Glutamatergic neuron (in vitro differentiated cells): ENCODE data around the gene SLC18B1. TPM values are rescaled to one million over a fixed set of nuclear protein-coding genes. Genes with fewer than 3 reads are reported as not detected.
A peak's percentile ranks its signal among the peaks of the same experiment; 100 is the strongest.

ENCODE experiments used
- DNase-seq: peaks from one replicate; pipeline ENCODE4 v3.0.0; 2022
- H3K27ac Mint-ChIP-seq: one replicate; pipeline ENCODE4 v1.8.0; 2020; ENCODE audit warnings: mild to moderate bottlenecking, mixed read lengths, inconsistent platforms; ENCODE audit not compliant: unreplicated experiment
- H3K27me3 Mint-ChIP-seq: one replicate; pipeline ENCODE4 v1.8.0; 2020; ENCODE audit warnings: mild to moderate bottlenecking, moderate library complexity, mixed read lengths, inconsistent platforms; ENCODE audit not compliant: unreplicated experiment
- H3K36me3 Mint-ChIP-seq: one replicate; pipeline ENCODE4 v1.8.0; 2020; ENCODE audit warnings: mild to moderate bottlenecking, mixed read lengths, inconsistent platforms; ENCODE audit not compliant: unreplicated experiment
- H3K4me1 Mint-ChIP-seq: one replicate; pipeline ENCODE4 v1.8.0; 2020; ENCODE audit warnings: mild to moderate bottlenecking, low read depth, mixed read lengths, inconsistent platforms; ENCODE audit not compliant: unreplicated experiment
- H3K4me3 Mint-ChIP-seq: one replicate; pipeline ENCODE4 v1.8.0; 2020; ENCODE audit warnings: mild to moderate bottlenecking, mixed read lengths, inconsistent platforms; ENCODE audit not compliant: unreplicated experiment
- H3K9me3 Mint-ChIP-seq: one replicate; pipeline ENCODE4 v1.8.0; 2020; ENCODE audit warnings: mild to moderate bottlenecking, moderate library complexity, mixed read lengths, inconsistent platforms; ENCODE audit not compliant: unreplicated experiment
- long read RNA-seq: library from polyadenylated mRNA; unstranded; transcript quantifications from one replicate; pipeline ENCODE4 v2.0.0, GENCODE V29; 2020; ENCODE audit not compliant: unreplicated experiment
- total RNA-seq: library from RNA; stranded (reverse); fragmentation: NEBNext Ultra II Directional; extraction: Animal tissue kit (Norgen Biotek cat#: 25700); gene quantifications from one replicate; pipeline ENCODE4 v1.2.1, GENCODE V29; 2021; ENCODE audit not compliant: unreplicated experiment
- TF ChIP-seq, protein P1 (sequence below): fragments of 200-600 bp; sonication (generic); IDR thresholded peaks from one replicate; pipeline ENCODE4 v1.5.0; 2021; ENCODE audit not compliant: partially characterized antibody, unreplicated experiment

Gene SLC18B1
- 5.8 TPM for total RNA-seq
- long read RNA-seq, transcript SLC18B1-201 (14 exons, 2,368 nt), result major isoform, 7 of 7 reads
- long read RNA-seq, partial matches to known transcripts, result 0 of 7 reads
- long read RNA-seq, other reads (novel, unspliced or antisense), result 0 of 7 reads

DNA sequence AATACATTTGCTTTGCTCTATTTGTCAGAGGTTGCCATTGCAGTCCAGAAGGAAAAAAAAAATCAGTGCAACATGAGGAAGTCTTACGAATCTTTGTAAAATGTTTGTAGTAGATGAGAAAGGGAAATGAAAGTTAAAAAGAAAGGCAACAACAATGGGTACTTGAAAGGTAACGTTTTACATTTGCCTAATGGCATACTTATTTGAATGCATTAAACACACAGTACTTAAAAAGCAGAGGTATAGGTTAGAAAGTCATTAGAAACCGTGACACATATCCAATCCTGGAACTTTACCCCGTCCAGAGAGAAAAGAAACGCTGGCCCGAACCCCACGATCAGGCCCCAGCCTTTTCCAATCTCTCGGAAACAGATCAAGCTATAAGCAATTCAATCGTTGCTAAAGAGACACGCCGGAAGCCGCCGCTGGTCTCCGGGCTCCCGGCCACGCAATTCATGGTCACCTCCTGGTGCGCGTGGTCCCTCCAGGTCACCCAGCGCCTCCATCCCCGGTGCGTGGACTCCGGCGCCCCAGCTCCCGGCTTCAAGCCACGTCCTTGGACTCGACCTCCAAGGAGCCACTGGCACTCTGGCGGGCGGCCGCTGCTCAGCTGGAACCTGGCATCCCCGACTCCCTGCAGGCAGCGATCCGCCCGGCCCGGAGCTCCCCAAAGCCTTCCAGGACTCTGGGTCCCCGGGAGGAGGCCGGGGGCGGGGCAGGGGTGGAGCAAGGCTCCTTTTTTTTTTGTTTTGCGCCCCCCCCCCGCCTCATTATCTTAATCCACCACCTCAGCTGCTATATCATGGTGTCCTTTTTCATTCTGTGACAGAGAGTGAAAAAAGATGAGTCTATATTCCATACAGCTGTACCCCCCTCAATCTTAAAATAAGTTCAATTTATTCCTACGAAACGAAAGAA is at the start of gene SLC18B1:
Gene SLC18B1 (minus strand): TSS at position 687 of the 918 bp plus-strand sequence. CDS start 181 bp downstream, at position 506.
- peak; percentile 52 for DNase-seq
- Mint-ChIP-seq H3K4me1 (no peaks in the 10 kb centered on the region), H3K4me3 (peak within 1 kb of the TSS; percentile 85), H3K9me3 (no peaks in the 10 kb centered on the region), H3K27ac (no peak within 1 kb of the TSS), H3K27me3 (no peaks in the 10 kb centered on the region), H3K36me3 (no peaks in the 10 kb centered on the region)
- TF ChIP-seq, protein P1, sequence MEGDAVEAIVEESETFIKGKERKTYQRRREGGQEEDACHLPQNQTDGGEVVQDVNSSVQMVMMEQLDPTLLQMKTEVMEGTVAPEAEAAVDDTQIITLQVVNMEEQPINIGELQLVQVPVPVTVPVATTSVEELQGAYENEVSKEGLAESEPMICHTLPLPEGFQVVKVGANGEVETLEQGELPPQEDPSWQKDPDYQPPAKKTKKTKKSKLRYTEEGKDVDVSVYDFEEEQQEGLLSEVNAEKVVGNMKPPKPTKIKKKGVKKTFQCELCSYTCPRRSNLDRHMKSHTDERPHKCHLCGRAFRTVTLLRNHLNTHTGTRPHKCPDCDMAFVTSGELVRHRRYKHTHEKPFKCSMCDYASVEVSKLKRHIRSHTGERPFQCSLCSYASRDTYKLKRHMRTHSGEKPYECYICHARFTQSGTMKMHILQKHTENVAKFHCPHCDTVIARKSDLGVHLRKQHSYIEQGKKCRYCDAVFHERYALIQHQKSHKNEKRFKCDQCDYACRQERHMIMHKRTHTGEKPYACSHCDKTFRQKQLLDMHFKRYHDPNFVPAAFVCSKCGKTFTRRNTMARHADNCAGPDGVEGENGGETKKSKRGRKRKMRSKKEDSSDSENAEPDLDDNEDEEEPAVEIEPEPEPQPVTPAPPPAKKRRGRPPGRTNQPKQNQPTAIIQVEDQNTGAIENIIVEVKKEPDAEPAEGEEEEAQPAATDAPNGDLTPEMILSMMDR, result no peak

DNA sequence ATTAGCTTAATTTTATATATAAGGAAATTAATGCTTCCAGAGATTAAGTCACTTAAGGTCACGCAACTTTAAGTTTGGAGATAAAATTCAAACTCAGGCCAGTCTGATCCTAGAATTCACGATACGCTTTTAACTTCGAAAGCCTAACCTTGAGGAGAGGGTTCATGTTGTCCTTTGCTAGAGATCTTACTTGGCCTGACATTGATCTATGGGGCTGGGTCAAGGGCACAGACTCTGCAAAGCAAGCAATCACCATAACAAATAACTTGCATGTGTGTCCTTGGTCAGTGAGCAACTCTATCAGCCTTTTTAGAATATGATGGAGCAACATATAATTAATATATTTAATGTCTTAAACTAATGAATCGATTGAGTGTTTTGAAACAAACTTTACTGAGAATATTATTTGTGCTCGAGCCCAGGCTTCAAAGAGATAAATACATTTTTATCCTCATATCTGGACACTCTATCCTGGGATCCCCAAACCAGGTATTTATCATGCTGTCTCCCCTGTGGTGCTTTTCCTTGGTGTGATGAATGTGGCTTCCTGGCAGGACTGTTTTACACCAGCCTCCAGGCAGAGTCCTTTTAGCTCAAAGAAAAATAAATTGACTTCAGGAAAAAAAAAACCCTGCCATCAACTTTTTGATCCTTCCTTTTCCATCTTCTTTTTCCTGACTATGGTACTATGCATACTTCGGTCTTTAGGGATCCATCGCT is 45.0 kb upstream of the SLC18B1 start:
- no peak overlapping the region for H3K27ac Mint-ChIP-seq
- H3K36me3 Mint-ChIP-seq, result no peaks in the 10 kb centered on the region
- DNase-seq, result no peak
- TF ChIP-seq, protein P1, result no peak
- no peaks in the 10 kb centered on the region for H3K27me3 Mint-ChIP-seq
- no peaks in the 10 kb centered on the region for H3K9me3 Mint-ChIP-seq
- H3K4me1 Mint-ChIP-seq, result no peaks in the 10 kb centered on the region
- no peak overlapping the region for H3K4me3 Mint-ChIP-seq

DNA sequence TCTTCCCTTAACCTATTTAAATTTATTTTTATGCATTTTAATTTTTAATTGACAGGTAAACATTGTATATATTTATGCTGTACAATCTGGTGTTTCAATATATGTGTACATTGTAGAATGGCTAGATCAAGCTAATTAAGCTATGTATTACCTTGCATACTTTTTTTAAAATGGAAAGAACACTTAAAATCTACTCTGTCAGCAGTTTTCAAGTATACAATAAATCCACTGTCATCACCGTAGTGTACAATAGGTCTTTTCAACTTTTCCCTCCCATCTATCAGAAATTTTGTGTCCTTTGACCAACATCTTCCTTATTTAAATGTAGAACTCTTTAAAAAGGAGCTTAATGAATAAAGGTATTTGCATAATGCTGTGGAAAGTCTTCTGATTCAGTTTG is 43.5 kb upstream of the SLC18B1 start:
- Mint-ChIP-seq H3K9me3 (no peaks in the 10 kb centered on the region), H3K36me3 (no peaks in the 10 kb centered on the region), H3K27me3 (no peaks in the 10 kb centered on the region), H3K4me3 (no peak overlapping the region), H3K4me1 (no peaks in the 10 kb centered on the region), H3K27ac (no peak overlapping the region)
- TF ChIP-seq, protein P1, result no peak
- no peak for DNase-seq

DNA sequence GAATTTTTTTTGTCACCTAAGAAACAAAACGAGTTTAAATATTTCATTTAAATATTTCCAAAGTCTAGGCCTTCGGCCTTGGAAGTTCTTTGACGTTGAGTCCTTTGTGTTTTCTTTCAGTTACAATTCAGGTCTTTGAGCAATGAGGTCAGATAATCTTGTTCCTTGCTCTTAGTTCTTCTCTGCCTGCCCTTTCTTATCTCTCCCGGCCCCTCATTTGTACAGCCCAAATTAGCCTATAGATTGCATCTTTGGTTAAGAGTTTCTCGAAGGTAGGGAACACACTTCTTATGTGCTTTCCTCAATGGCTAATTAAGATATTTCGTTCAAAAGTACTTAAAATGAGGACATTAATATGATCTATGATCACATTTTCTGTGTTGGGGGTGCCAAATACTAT is 34.5 kb upstream of the SLC18B1 start:
- Mint-ChIP-seq H3K4me1 (no peaks in the 10 kb centered on the region), H3K4me3 (no peak overlapping the region), H3K27me3 (no peaks in the 10 kb centered on the region), H3K27ac (no peak overlapping the region), H3K9me3 (no peaks in the 10 kb centered on the region), H3K36me3 (no peaks in the 10 kb centered on the region)
- TF ChIP-seq, protein P1, result no peak
- no peak for DNase-seq
